H9 (cell line): ENCODE results near the gene ZNF593. TPM values are rescaled to one million over a fixed set of nuclear protein-coding genes. Genes with fewer than 3 reads are reported as not detected.

ENCODE experiments used
- DNase-seq: peaks from one replicate; pipeline ENCODE4 v3.0.0-alpha.2; 2017
- H2AFZ ChIP-seq: one replicate; pipeline ENCODE4 v1.6.1; 2013; ENCODE audit warnings: mild to moderate bottlenecking, low read length, control low read depth, moderate library complexity
- H2AK5ac ChIP-seq: 2 replicates; pipeline ENCODE4 v1.6.1; 2013; ENCODE audit warnings: low read length, control low read depth, mixed read lengths; ENCODE audit not compliant: insufficient read length
- H2BK120ac ChIP-seq: one replicate; pipeline ENCODE4 v1.6.1; 2013; ENCODE audit warnings: low read depth, mild to moderate bottlenecking, low read length, control low read depth, inconsistent platforms; ENCODE audit not compliant: poor library complexity, severe bottlenecking
- H2BK12ac ChIP-seq: 2 replicates; pipeline ENCODE4 v1.6.1; 2013; ENCODE audit warnings: low read length, control low read depth, mixed read lengths, low read depth; ENCODE audit not compliant: insufficient read length
- H2BK15ac ChIP-seq: 2 replicates; pipeline ENCODE4 v1.6.1; 2013; ENCODE audit warnings: low read depth, low read length, control low read depth
- H2BK20ac ChIP-seq: one replicate; pipeline ENCODE4 v1.6.1; 2013; ENCODE audit warnings: low read depth, mild to moderate bottlenecking, low read length, control low read depth, inconsistent platforms; ENCODE audit not compliant: poor library complexity, severe bottlenecking
- H2BK5ac ChIP-seq: 2 replicates; pipeline ENCODE4 v1.6.1; 2013; ENCODE audit warnings: low read length, control low read depth, mixed read lengths; ENCODE audit not compliant: insufficient read length
- H3K14ac ChIP-seq: 2 replicates; pipeline ENCODE4 v1.6.1; 2013; ENCODE audit warnings: low read length, control low read depth; ENCODE audit not compliant: insufficient read depth
- H3K18ac ChIP-seq: 2 replicates; pipeline ENCODE4 v1.6.1; 2013; ENCODE audit warnings: low read depth, mild to moderate bottlenecking, mixed read lengths, low read length, control low read depth; ENCODE audit not compliant: insufficient read length
- H3K23ac ChIP-seq: 2 replicates; pipeline ENCODE4 v1.6.1; 2013; ENCODE audit warnings: low read length, control low read depth, mixed read lengths, low read depth; ENCODE audit not compliant: insufficient read length
- H3K23me2 ChIP-seq: 2 replicates; pipeline ENCODE4 v1.6.1; 2013; ENCODE audit warnings: low read depth, mild to moderate bottlenecking, mixed read lengths, low read length, control low read depth; ENCODE audit not compliant: insufficient read length, poor library complexity, severe bottlenecking
- H3K27ac ChIP-seq: 2 replicates; pipeline ENCODE4 v1.5.1; 2013; ENCODE audit warnings: low read length, control low read depth, mixed read lengths, low read depth; ENCODE audit not compliant: insufficient read length
- H3K27me3 ChIP-seq: 2 replicates; pipeline ENCODE4 v1.6.1; 2013; ENCODE audit warnings: low read length, control low read depth, inconsistent platforms; ENCODE audit not compliant: insufficient read depth
- H3K4ac ChIP-seq: 2 replicates; pipeline ENCODE4 v1.6.1; 2013; ENCODE audit warnings: low read depth, mild to moderate bottlenecking, control low read depth, inconsistent platforms, low read length, moderate library complexity
- H3K4me1 ChIP-seq: 2 replicates; pipeline ENCODE4 v1.6.1; 2013; ENCODE audit warnings: low read length, control low read depth, inconsistent platforms; ENCODE audit not compliant: insufficient read depth
- H3K4me2 ChIP-seq: 2 replicates; pipeline ENCODE4 v1.6.1; 2013; ENCODE audit warnings: low read length, control low read depth, mixed read lengths; ENCODE audit not compliant: insufficient read length, insufficient read depth
- H3K56ac ChIP-seq: 2 replicates; pipeline ENCODE4 v1.6.1; 2013; ENCODE audit warnings: low read depth, mild to moderate bottlenecking, mixed read lengths, low read length, control low read depth; ENCODE audit not compliant: insufficient read length
- H3K79me1 ChIP-seq: 2 replicates; pipeline ENCODE4 v1.6.1; 2013; ENCODE audit warnings: low read depth, mild to moderate bottlenecking, moderate library complexity, low read length, control low read depth, inconsistent platforms; ENCODE audit not compliant: insufficient read depth, poor library complexity, severe bottlenecking
- H3K79me2 ChIP-seq: 2 replicates; pipeline ENCODE4 v1.6.1; 2013; ENCODE audit warnings: low read length, control low read depth, inconsistent platforms; ENCODE audit not compliant: insufficient read depth
- H3K9ac ChIP-seq: 2 replicates; pipeline ENCODE4 v1.6.1; 2013; ENCODE audit warnings: low read length, control low read depth, mixed read lengths; ENCODE audit not compliant: insufficient read length; ENCODE audit errors: extremely low read depth
- H3K9me3 ChIP-seq: one replicate; pipeline ENCODE4 v1.6.1; 2013; ENCODE audit warnings: low read depth, low read length, inconsistent platforms; ENCODE audit not compliant: control insufficient read depth
- H3T11ph ChIP-seq: one replicate; pipeline ENCODE4 v1.6.1; 2013; ENCODE audit warnings: mild to moderate bottlenecking, low read length, control low read depth, inconsistent platforms
- H4K20me1 ChIP-seq: one replicate; pipeline ENCODE4 v1.6.1; 2013; ENCODE audit not compliant: control insufficient read depth, insufficient read length, insufficient read depth
- H4K5ac ChIP-seq: 2 replicates; pipeline ENCODE4 v1.6.1; 2013; ENCODE audit warnings: low read depth, mild to moderate bottlenecking, mixed read lengths, low read length, control low read depth; ENCODE audit not compliant: insufficient read length
- H4K8ac ChIP-seq: replicated peaks from 2 replicates; pipeline ENCODE4 v1.6.1; 2013; ENCODE audit warnings: low read length, control low read depth, mixed read lengths, low read depth; ENCODE audit not compliant: insufficient read length
- H4K91ac ChIP-seq: 2 replicates; pipeline ENCODE4 v1.6.1; 2013; ENCODE audit warnings: low read depth, mild to moderate bottlenecking, moderate library complexity, mixed read lengths, low read length, control low read depth; ENCODE audit not compliant: insufficient read length
- H3K27ac Mint-ChIP-seq, 3 experiments: 2 replicates in 2 of 3; 3 replicates in 1 of 3; pipeline ENCODE4 v1.8.0; 2020 to 2021; ENCODE audit warnings: mixed read lengths in 3 of 3, mild to moderate bottlenecking in 1 of 3, moderate library complexity in 1 of 3
- H3K27me3 Mint-ChIP-seq: 2 replicates; pipeline ENCODE4 v1.8.0; 2021; ENCODE audit warnings: low read depth, mild to moderate bottlenecking, moderate library complexity, mixed read lengths
- H3K36me3 Mint-ChIP-seq, 3 experiments: 2 replicates in 2 of 3; 3 replicates in 1 of 3; pipeline ENCODE4 v1.8.0; 2020 to 2021; ENCODE audit warnings: low read depth in 3 of 3, mixed read lengths in 3 of 3; ENCODE audit not compliant: insufficient read depth in 1 of 3
- H3K4me1 Mint-ChIP-seq, 2 experiments: 2 replicates each; pipeline ENCODE4 v1.8.0; 2020; ENCODE audit warnings: mixed read lengths in 2 of 2
- H3K4me3 Mint-ChIP-seq, 2 experiments: 2 replicates in 1 of 2; 3 replicates in 1 of 2; pipeline ENCODE4 v1.8.0; 2020 to 2021; ENCODE audit warnings: mild to moderate bottlenecking in 2 of 2, mixed read lengths in 2 of 2, moderate library complexity in 1 of 2
- H3K9me3 Mint-ChIP-seq, 2 experiments: 2 replicates in 1 of 2; 3 replicates in 1 of 2; pipeline ENCODE4 v1.8.0; 2020; ENCODE audit warnings: mild to moderate bottlenecking in 2 of 2, mixed read lengths in 2 of 2, moderate library complexity in 1 of 2
- WGBS: extraction: QIAGEN DNeasy Blood & Tissue Kit; methylation state at CpG from one replicate; pipeline ENCODE4 v1.1.7; 2013; ENCODE audit warnings: missing lambda C conversion rate, low lambda C conversion rate, mixed read lengths; ENCODE audit not compliant: insufficient read length; ENCODE audit errors: extremely low coverage; 5-methylcytosine and 5-hydroxymethylcytosine counted together
- total RNA-seq: library from RNA; stranded (reverse); gene quantifications from 2 replicates; pipeline ENCODE4 v1.2.1, GENCODE V29; 2021
- TF ChIP-seq, protein P1 (sequence below): fragments of 200-600 bp; sonication (generic); conservative IDR thresholded peaks from 3 replicates; pipeline ENCODE4 v1.8.0; 2021; ENCODE audit warnings: antibody characterized with exemption, mild to moderate bottlenecking

The ZNF593 gene
- total RNA-seq, 1 experiment from 2014 or later: 48.2 TPM

DNA sequence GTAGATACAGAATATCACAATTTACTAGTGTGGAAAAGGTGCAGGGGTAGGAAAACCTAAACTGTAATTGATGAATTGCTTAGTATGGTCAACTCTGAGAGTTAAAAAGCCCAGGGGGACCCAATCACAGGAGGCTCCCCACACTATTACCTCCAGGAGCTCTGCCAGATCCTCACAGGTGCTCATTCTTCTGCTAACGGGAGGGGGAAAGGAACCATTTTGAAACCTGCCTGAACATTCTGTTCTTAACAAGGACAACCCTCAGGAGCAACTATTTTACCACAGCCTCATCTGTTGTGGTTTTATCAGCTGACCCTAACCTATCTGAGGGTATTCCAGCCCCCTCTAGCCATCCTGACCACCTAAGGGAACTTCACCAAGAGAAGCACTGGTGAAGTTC lies 39.0 kb upstream of the ZNF593 start:
- H3K56ac ChIP-seq: no peak overlapping the region
- H3K18ac ChIP-seq: no peak overlapping the region
- DNase-seq: no peak
- no peak overlapping the region for H3K14ac ChIP-seq
- H2AK5ac ChIP-seq: no peak overlapping the region
- no peaks in the 10 kb centered on the region for H4K20me1 ChIP-seq
- H4K8ac ChIP-seq: no peak overlapping the region
- no peak overlapping the region for H2BK20ac ChIP-seq
- Mint-ChIP-seq H3K9me3 (peaks cover 0 to 2% of the 10 kb centered on the region in 2 experiments; a peak in 2 of 5 replicates), H3K36me3 (no peaks in the 10 kb centered on the region), H3K4me3 (no peak overlapping the region), H3K27ac (no peak overlapping the region), H3K27me3 (peaks cover 2% of the 10 kb centered on the region), H3K4me1 (peaks cover 4 to 10% of the 10 kb centered on the region in 2 experiments; a peak in 3 of 4 replicates)
- H3T11ph ChIP-seq: no peak overlapping the region
- no peak overlapping the region for H3K4ac ChIP-seq
- no peaks in the 10 kb centered on the region for H3K79me1 ChIP-seq
- H3K23me2 ChIP-seq: no peaks in the 10 kb centered on the region
- no peaks in the 10 kb centered on the region for H3K4me1 ChIP-seq
- no peak overlapping the region for H2BK12ac ChIP-seq
- H3K27me3 ChIP-seq: no peaks in the 10 kb centered on the region
- no CpG with 5 or more reads among the region's 1 CpG for WGBS
- H3K23ac ChIP-seq: no peak overlapping the region
- H3K9me3 ChIP-seq: no peaks in the 10 kb centered on the region
- H2BK15ac ChIP-seq: no peak overlapping the region
- no peak overlapping the region for H3K9ac ChIP-seq
- no peak overlapping the region for H2BK120ac ChIP-seq
- H3K79me2 ChIP-seq: no peaks in the 10 kb centered on the region
- no peak overlapping the region for H2BK5ac ChIP-seq
- TF ChIP-seq, protein P1, sequence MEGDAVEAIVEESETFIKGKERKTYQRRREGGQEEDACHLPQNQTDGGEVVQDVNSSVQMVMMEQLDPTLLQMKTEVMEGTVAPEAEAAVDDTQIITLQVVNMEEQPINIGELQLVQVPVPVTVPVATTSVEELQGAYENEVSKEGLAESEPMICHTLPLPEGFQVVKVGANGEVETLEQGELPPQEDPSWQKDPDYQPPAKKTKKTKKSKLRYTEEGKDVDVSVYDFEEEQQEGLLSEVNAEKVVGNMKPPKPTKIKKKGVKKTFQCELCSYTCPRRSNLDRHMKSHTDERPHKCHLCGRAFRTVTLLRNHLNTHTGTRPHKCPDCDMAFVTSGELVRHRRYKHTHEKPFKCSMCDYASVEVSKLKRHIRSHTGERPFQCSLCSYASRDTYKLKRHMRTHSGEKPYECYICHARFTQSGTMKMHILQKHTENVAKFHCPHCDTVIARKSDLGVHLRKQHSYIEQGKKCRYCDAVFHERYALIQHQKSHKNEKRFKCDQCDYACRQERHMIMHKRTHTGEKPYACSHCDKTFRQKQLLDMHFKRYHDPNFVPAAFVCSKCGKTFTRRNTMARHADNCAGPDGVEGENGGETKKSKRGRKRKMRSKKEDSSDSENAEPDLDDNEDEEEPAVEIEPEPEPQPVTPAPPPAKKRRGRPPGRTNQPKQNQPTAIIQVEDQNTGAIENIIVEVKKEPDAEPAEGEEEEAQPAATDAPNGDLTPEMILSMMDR: no peak
- no peak overlapping the region for H3K27ac ChIP-seq
- H3K4me2 ChIP-seq: no peak overlapping the region
- no peak overlapping the region for H4K91ac ChIP-seq
- H4K5ac ChIP-seq: no peak overlapping the region
- H2AFZ ChIP-seq: no peak overlapping the region
